GM18505 (cell line): ENCODE measurements around the gene KCNQ1.

ENCODE experiments used
- ATAC-seq: cut with Tn5 transposase; IDR thresholded peaks from one replicate; pipeline ENCODE4 v1.9.1; 2021; ENCODE audit not compliant: unreplicated experiment
- POLR2A ChIP-seq: IDR thresholded peaks from 4 replicates; pipeline ENCODE4 v1.6.1; 2011; ENCODE audit warnings: borderline replicate concordance; ENCODE audit not compliant: insufficient read depth, insufficient read length; ENCODE audit errors: extremely low read depth

KCNQ1 gene

DNA sequence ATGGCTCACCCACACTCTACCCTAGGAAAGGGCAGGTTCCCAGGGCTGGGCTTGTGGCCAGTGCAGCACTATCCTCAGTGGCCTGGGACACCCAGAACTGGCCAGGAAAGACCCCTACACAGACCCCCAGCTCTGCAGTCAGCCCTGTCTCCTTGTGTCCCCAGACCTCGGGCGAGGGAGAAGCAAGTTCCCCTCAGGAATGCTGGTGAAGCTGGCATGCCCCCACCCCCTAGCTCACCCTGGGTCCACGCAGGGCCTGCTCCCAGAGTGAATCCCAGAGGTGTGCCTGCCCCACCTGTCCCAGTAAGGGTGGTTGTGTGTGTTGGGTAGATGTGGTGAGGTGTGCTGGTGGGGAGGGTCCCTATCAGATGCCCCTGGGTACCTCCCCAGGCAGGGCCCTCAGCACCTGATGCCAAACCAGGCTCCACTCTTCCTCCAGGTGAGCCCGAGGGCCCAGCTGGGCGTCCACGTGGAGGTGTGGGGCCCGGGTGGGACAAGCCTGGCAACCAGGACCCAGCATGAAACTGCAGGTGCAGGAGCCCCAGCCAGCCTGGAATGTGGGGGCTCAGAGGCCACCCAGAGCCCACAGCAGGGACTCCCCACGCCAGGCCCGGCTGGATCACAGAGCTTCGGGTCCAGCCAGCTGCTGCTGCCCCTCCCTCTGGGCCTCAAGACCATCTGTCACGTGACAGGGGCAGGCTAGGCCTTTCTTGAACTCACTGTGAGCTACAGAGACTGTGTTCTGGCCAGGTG lies 303.4 kb downstream of the KCNQ1 start:
- ATAC-seq: no peak
- TF ChIP-seq POLR2A: no peak

DNA sequence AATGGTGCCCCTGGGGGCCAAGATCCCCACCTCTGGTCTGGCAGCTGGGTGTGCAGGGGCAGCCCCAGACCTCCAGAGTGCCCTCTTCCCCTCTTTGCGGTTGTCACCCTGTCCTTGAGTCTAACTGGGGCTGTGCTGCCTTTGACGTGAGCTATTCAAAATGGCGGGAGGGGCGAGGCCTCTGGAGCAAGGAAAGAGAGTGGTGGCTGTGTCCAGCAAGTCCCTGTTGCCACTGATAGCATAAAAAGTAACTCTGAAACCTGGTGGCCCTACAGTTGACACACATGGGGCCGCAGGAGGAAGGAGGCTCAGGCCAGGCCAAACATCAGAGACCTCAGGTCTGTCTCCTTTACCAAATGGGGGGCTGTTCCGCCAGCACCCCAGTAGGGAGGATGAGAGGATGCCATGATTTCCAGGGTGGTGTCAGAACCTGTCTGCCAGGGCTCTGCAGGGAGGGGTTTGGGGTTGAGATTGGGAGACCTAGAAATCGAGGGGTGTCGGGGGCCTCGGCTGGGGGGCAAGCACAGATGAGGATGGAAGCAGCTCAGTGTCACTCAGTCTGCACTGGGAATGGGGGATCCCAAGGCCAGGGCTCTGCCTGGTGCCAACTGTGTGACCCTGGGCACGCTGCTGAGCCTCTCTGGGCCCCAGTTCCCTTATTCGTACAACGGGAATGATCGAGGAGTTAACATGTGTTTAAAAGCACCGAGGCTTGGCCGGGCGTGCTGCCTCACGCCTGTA lies 304.2 kb downstream of the KCNQ1 start:
- no peak for TF ChIP-seq POLR2A
- no peak for ATAC-seq

DNA sequence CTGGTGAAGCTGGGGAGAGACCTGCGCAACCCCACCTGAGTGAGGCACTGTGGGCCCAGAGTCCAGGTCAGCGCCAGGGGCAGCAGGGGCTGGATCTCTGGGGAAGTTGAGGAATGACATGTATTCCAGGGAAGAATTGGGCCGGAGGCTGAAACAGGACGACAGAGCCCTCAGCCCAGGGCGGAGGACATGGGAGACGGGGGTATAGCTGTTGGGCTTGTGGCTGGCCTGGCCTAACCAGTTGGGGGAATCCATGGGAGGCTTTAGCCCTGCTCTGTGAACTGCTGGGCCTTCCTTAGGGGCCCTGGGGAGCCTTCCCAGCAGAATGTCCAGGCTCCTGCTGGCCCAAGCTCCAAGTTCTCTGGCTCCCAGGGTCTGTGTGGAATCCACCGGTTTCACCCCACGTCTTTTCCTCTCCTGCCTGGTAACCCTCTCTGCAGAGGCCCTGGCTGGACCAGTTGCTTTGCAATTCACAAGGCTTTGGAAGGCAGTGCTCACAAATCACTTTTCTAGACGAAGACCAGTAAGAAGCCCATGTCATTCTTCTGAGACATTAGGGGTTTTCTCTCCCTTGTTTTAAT lies 305.4 kb downstream of the KCNQ1 start:
- TF ChIP-seq POLR2A: no peak
- ATAC-seq: no peak

DNA sequence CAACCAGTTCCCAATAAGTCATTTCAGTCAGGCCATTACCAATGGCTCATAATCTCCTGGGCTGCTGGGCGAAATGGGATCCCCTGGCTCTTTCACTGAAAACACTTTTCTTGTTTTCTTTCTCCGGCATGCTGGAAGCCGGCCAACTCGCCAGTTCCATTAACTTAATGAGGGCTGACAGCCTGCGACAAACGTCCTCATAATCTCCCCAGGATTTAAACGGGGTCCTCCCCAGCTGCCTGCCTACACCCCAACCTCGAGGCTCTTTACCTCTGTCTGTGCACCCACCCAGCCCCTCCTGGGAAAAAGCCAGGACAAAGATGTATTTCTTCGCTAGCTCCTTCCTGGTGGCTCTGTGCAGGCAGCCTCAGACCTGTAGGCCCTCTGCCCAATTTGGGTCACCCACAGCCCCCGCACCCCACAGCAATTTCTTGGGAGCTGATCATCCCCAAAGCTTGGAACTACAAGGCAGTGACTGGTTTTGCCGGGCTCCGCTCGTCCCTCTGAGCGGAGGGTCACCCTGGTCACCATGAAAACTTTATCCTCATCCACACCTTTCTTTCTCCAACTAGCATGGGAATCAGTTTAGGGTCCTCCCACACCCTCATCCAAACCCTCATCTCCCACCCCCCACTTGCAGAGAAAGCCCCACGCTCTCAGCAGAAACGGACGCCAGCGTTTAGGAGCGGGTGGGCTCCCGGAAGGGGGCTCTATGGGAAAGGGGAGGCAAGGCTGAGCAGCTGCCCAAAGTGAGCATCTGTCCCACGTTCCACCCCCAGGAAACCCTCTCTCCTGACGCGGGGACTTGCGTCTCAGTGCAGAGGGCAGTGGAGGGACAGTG lies 306.1 kb downstream of the KCNQ1 start:
- ATAC-seq: no peak
- TF ChIP-seq POLR2A: no peak

DNA sequence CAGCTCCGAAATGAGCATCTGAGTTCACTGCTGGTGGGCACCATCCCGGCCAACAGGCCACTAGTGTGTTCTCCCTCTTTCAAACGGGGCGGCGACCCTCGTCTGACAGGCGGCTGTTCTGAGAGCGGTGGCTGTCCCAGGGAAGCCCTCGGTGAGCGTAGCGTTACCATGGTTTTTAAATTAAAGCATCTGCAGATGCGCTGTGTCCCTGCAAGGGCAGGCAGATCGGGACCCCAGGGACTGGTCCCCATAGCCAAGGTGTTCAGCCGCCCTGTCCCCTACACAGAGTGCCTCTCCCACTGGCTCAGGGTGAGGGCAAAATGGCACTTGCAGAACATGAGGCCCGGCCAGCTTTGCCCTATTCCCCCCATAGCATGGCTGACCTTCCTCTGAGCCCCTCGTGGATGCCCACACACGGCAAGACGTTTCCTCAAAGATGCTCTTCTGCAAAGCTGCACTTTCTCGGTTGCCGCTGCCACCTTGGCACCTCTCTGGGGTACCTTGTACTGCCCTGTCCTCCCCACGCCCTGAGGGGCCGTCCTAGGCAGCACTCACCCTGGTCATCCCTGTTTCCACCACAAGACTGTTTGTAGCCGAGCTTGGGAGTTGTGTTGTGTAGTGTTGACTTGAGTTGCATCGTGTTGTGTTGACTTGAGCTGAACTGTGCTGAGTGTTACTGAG lies 306.9 kb downstream of the KCNQ1 start:
- ATAC-seq: no peak
- TF ChIP-seq POLR2A: no peak

DNA sequence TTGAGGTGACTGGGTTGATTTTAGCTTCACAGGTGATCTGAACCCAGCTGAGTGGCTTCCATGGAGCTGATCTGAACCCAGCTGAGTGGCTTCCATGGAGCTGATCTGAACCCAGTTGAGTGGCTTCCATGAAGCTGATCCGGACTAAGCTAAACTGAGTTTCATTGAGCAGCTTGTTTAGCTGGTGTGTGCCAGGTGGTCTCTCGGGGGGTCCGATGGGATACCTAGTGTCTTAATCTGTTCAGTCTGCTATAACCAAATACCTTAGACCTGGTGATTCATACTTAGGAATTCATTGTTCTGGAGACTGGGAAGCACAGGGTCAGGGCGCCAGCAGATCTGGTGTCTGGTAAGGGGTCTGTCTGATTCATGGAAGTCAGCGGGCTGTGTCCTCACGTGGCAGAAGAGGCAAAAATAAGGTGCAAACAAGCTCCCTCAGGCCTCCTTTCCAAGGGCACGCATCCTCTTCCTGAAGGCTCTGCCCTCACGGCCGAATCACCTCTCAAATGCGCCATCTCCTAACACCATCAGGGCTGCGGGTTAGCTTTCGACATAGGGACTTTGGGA lies 307.5 kb downstream of the KCNQ1 start:
- no peak for TF ChIP-seq POLR2A
- ATAC-seq: no peak

DNA sequence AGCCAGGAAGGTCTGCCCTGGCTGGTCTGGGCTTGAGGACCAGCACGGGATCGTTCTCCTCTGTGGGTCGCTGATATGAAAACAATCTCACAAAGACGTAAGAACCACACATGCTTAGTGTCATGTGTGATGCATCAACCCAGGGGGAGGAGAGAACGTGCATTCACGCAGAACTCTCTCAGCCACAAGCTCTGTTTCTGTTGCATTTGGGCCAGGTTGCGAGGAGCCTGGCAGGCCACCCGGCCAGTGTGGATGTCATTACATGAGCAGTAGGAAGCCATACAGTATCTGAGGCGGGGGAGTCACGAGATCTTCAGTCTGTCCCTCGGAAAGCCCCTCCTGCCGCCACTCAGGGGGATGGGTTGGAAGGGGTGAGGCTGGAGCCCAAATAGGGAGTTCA lies 308.1 kb downstream of the KCNQ1 start:
- no peak for TF ChIP-seq POLR2A
- no peak for ATAC-seq

DNA sequence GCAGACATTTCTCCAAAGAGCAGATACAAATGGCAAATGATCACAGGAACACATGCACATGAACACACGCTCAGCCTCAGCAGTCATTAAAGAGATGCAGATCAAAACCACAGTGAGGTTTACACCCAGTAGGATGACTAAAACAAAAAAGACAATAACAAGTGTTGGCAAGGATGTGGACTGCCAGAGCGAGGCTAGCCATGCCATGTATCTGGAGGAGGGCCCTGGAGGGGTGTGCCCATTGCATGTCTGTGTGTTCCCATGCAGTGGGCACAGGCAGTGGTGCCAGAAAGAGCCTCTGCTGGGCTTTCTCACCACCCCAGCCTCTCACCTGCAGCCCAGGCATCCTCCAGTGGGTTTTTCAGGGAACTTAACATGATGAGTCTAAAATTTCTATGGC lies 309.2 kb downstream of the KCNQ1 start:
- no peak for TF ChIP-seq POLR2A
- no peak for ATAC-seq

DNA sequence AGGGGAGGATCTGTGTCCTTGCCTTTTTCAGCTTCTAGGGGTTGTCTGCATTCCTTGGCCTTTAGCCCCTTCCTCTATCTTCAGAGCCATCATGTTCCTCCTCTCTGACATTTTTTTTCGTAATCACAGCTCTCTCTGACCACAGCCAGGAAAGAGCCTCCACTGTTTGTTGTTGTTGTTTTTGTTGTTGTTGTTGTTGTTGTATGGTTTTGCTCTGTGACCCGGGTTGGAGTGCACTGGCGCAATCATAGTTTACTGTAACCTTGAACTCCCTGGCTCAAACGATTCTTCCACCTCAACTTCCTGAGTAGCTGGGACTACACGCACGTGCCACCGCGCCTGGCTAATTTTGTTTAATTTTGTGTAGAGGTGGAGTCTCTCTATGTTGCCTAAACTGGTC lies 310.3 kb downstream of the KCNQ1 start:
- ATAC-seq: no peak

DNA sequence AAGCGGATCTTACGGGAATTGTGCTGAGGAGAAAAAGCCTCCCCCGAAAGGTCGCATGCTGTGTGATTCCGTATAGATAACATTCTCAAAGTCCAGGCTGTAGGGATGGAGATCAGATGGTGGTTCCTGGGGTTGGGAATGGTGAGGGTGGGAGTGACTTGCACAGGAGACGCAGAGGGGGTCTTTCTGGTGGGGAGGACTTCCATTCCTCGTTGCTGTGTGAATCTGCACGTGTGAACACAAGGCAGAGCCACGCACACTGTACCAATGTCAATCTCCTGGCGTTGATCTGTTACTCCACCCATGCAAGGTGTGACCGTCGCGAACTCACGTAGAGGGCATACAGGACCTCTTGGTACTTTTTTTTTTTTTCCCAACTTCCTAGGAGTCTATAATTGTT lies 313.9 kb downstream of the KCNQ1 start:
- ATAC-seq: no peak
- no peak for TF ChIP-seq POLR2A

More for the DNA sequence above, 310.3 kb downstream of the KCNQ1 start:
- TF ChIP-seq POLR2A: no peak

DNA sequence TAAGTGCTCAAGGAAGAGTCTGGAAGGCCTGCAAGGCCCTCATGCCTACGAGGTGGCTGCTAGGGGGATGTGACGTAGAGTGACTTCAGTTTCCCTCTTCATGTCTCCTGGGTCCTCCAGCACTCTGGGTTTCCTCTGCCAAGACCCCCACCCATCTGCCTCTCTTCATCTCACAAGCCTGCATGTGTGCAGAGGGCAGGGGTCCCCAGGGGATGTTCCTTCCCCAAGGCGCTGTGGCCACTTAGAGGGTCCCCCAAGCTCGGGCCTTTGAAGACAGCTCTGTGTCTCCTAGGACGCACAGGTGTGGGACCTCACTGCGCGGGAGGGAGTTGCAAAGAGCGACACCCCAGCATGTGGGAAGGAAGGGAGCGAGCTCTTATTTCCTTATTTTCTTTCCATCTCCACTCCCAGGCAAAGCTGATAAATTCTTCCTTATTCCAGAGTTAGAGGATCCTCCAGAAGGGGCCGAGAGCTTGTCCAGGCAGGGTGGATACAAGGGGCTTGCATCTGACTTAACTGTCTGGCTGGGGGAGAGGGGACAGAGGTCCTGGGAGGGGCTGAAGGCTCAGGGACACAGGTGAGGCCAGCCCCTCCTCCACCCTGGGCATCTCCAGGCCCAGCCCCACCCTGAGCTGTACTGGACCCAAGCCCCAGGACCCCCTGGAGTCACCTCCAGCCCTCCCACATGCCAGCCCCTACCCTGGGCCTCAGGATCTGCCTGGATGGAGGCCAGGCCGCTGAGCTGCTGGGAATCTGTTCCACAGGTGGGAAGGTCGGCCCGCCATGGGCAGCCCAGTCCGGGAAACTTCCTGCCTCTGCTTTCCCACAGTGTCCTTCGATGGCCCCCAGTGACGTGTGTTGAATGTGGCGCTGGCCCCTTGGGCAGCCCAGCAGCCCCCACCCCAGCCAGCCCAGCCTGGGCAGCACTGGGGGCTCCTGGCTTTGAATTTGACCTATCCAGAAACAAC lies 314.7 kb downstream of the KCNQ1 start:
- TF ChIP-seq POLR2A: no peak
- no peak for ATAC-seq
